ENCODE results near the gene COPZ2.
A peak's percentile ranks its signal among the peaks of the same experiment; 100 is the strongest.

COPZ2 gene

DNA sequence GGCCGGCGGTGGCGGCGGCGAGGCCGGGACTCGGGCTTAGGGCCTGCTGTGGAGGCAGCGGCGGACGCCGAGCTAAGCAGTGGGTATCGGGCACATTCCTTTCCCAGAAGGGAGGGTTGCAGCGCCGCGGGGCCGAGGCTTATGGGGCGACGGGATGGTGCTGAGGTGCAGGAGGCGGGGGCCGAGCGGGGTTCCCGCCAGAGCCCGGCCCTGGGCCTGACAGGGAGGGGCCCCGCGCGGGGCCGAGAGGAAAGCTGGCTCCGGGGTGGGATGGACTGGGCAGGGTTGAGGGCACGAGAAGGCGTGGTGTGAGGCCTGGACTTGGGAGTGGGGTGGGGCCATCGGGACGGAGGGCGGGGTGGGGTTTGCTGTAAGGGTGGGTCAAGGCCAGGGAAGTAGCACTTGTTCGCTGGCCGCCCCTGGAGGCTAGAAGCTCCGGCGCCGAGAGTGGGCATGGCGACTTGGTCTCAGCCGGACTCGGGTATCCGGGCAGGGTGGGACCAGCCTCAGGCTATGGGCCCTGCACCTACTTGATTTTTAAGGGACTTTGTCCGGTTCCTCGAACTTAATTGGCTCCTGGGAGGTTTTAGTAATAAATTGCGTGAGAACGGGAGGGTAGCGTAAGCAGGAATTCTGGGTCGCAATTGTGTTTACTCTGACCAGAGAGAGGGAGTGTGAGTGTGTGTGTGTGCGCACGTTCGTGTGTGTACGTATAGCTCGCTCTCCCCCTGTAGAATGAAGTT is 11.0 kb upstream of the COPZ2 start:
- peak; percentile 51; the same call in 1 of the 2 replicates for TF ChIP-seq TAF1 (IDR thresholded peaks at IDR 0.05; ENCODE audit: low read depth, low read length)
- no peak for TF ChIP-seq SPI1 (IDR thresholded peaks at IDR 0.05; ENCODE audit: low read depth, low read length)
- peak; percentile 67; the same call in 1 of the 2 replicates for TF ChIP-seq POLR2A (IDR thresholded peaks at IDR 0.05; ENCODE audit: low read depth, low read length)
- TF ChIP-seq POLR2AphosphoS5 (IDR thresholded peaks at IDR 0.05; ENCODE audit: low read depth, low read length), result peak; percentile 86
- FAIRE-seq, result peak; percentile 84
- no peak for DNase-seq (ENCODE audit: insufficient read length, low spot score)

DNA sequence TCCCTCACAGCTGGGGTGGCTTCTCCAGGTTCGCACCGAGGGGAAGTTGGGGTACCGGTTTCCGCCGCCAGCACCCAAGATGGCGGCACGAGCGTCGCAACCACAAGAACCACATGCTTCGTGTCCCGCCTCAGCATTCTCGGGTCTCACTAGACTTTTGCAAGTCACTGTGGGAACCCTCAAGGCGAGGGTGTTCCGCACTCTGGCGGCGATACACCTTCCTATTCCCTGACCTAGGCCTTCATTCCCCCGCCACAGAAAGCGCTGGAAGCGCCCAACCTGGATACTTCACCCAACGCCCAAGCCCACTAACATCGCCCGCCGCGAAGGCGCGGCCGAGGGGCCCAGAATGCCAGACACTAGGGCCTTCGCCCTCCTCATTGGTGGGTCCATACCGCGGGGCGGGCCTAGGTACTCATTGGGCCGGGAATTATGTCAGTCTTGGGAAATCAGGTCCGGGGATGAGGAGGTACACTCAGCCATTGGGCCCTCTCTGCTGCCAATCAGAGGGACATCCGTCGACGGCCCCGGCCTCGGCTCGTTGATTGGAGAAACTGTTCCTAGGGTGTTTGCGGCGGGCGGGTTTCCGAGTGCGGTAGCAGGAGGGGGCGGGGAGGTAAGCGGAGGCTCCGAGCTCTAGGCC is 10.3 kb upstream of the COPZ2 start, which contains the start of gene NFE2L1:
NFE2L1 (plus strand) TSS at position 619 of the 643 bp plus-strand sequence. CDS start 2,760 bp downstream, outside the sequence.
- FAIRE-seq, result peak; percentile 97

DNA sequence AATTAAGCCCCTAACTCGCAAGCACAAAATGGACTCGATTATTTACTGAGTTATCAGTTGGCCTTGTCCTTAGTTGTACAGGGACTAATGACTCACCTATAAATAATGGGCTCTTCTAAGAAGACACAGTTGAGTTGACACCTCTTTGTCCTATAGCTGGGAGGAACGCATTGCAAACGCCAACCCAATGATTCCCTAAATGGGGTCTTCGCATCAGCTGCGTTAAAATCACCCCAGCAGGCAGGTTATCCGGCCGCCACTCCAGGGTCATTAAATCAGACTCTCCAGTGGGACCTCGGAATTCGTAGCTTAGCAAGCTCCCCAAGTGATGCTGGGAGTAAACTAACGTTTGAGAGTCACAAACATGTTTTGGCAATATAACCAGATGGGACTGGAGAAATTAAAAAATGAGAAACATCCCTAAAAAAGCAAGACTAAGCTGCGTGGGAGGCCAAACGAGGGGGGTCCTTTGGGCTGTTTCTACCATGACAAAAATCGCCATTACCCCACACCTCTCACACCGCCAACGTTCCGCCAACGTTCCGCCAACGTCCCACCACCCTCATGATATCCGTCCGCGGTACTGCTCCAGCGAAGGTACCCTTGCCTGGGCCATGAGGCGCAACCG is 9.6 kb upstream of the COPZ2 start:
- peak; percentile 26 for TF ChIP-seq PAX5 (IDR thresholded peaks at IDR 0.05; ENCODE audit: insufficient read depth, low read length, severe bottlenecking)
- TF ChIP-seq POLR2A (IDR thresholded peaks at IDR 0.05; ENCODE audit: low read depth, low read length), result no peak
- DNase-seq (ENCODE audit: insufficient read length, low spot score), result no peak
- FAIRE-seq, result no peak

More for the DNA sequence above, 10.3 kb upstream of the COPZ2 start, which contains the start of gene NFE2L1:
- peak; percentile 89 for DNase-seq (ENCODE audit: insufficient read length, low spot score)
- TF ChIP-seq TAF1 (IDR thresholded peaks at IDR 0.05; ENCODE audit: low read depth, low read length), result peak; percentile 31; the same call in 1 of the 2 replicates
- no peak for TF ChIP-seq POU2F2 (IDR thresholded peaks at IDR 0.05; ENCODE audit: low read depth, low read length)
- TF ChIP-seq PAX5 (IDR thresholded peaks at IDR 0.05; ENCODE audit: insufficient read depth, low read length, severe bottlenecking), result no peak
- TF ChIP-seq POLR2A (IDR thresholded peaks at IDR 0.05; ENCODE audit: low read depth, low read length), result peak; percentile 87
- TF ChIP-seq SPI1 (IDR thresholded peaks at IDR 0.05; ENCODE audit: low read depth, low read length), result peak; percentile 62; the same call in 1 of the 2 replicates
- peak; percentile 94 for TF ChIP-seq POLR2AphosphoS5 (IDR thresholded peaks at IDR 0.05; ENCODE audit: low read depth, low read length)

DNA sequence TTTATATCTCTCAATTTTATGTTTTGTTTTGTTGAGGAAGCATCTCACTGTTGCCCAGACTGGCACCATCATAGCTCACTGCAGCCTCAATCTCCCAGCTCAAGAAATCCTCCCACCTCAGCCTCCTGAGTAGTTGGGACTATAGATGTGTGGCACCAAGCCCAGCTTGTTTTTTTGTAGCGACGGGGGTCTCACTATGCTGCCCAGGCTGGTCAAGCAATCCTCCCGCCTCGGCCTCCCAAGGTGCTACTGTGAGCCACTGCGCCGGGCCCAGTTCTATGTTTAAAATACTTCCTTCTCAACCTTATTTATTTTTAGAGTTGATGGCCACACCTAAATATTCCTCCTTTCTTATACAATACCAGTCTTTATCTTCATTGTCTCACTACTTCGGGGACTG is 8.7 kb upstream of the COPZ2 start:
- DNase-seq (ENCODE audit: insufficient read length, low spot score) (no peak), FAIRE-seq (no peak)
- TF ChIP-seq SPI1 (IDR thresholded peaks at IDR 0.05; ENCODE audit: low read depth, low read length), result no peak
- TF ChIP-seq POLR2A (IDR thresholded peaks at IDR 0.05; ENCODE audit: low read depth, low read length), result no peak
- TF ChIP-seq TAF1 (IDR thresholded peaks at IDR 0.05; ENCODE audit: low read depth, low read length), result no peak
- no peak for TF ChIP-seq POU2F2 (IDR thresholded peaks at IDR 0.05; ENCODE audit: low read depth, low read length)
- no peak for TF ChIP-seq POLR2AphosphoS5 (IDR thresholded peaks at IDR 0.05; ENCODE audit: low read depth, low read length)
- no peak for TF ChIP-seq PAX5 (IDR thresholded peaks at IDR 0.05; ENCODE audit: insufficient read depth, low read length, severe bottlenecking)

DNA sequence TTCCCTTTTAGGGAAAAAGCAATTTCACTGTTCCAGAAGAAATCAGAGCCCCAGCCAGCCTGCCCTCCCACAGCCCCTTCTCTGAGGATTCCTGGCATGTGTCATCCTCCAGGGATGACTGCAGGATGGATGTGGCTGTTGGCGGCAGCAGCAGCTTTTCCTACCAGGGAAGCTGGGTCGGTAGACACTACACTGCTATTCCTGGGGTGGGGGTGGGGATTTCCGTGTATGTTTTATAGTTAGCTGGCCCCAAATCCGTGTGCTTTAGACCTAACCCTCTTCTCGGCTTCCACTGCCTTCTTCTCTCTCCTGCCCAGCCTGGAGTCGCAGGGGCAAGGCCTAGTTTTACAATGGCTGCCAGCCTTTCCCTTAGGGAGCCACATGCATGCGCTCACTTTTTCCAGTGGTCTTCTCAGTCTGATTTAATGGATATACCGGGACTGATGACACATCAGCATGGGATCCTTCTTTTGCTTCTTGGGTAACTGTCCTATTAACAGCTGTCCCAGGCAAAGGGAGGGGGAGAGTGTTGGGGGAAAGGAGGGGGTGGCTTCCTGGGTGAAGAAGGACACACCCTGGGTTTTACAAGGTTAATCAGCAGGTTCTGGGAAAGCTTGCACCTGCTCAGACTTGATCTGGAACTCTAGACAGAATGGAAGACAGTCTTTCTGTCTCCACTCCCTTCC is 7.9 kb upstream of the COPZ2 start:
- TF ChIP-seq TAF1 (IDR thresholded peaks at IDR 0.05; ENCODE audit: low read depth, low read length) (no peak), POLR2AphosphoS5 (IDR thresholded peaks at IDR 0.05; ENCODE audit: low read depth, low read length) (no peak), SPI1 (IDR thresholded peaks at IDR 0.05; ENCODE audit: low read depth, low read length) (no peak), POLR2A (IDR thresholded peaks at IDR 0.05; ENCODE audit: low read depth, low read length) (no peak), PAX5 (IDR thresholded peaks at IDR 0.05; ENCODE audit: insufficient read depth, low read length, severe bottlenecking) (no peak), POU2F2 (IDR thresholded peaks at IDR 0.05; ENCODE audit: low read depth, low read length) (no peak)
- FAIRE-seq (no peak), DNase-seq (ENCODE audit: insufficient read length, low spot score) (no peak)

DNA sequence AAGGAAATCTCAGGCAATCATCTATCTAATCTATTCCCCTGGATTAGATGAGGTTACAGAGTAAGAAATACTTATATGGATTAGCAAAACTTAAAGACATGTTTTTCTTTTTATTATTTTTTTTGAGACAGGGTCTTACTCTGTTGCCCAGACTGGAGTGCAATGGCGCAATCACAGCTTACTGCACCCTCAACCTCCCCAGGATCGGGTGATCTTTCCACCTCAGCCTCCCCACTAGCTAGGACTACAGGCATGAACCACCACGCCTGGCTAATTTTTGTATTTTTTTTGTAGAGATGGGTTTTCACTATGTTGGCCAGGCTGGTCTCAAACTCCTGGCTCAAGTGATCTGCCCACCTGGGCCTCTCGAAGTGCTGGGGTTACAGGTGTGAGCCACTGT is 7.3 kb upstream of the COPZ2 start:
- FAIRE-seq, result no peak

DNA sequence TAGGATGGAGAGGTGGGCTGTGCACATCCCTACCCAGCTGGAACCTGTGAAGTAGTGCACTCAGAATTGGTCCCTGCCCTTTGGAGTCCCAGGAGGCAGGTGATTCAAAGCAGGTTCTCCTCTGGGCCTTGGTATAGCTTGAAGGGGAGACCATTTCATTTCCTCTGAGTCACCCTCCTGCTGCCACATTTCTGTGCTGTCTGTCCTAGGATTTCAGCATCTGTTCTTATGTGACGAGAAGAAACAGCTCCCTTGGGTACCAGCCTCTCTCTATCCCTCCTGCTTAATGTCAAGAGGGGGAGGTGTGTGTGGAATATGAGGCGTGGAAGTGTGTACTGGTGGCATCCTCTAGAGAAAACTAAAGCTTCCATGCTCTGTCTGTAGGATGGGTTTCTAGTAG is 5.6 kb upstream of the COPZ2 start:
- DNase-seq (ENCODE audit: insufficient read length, low spot score), result no peak
- TF ChIP-seq POLR2AphosphoS5 (IDR thresholded peaks at IDR 0.05; ENCODE audit: low read depth, low read length) (no peak), TAF1 (IDR thresholded peaks at IDR 0.05; ENCODE audit: low read depth, low read length) (no peak), POLR2A (IDR thresholded peaks at IDR 0.05; ENCODE audit: low read depth, low read length) (no peak), PAX5 (IDR thresholded peaks at IDR 0.05; ENCODE audit: insufficient read depth, low read length, severe bottlenecking) (no peak), SPI1 (IDR thresholded peaks at IDR 0.05; ENCODE audit: low read depth, low read length) (no peak), POU2F2 (IDR thresholded peaks at IDR 0.05; ENCODE audit: low read depth, low read length) (no peak)
- FAIRE-seq, result no peak

More for the DNA sequence above, 7.3 kb upstream of the COPZ2 start:
- TF ChIP-seq POLR2A (IDR thresholded peaks at IDR 0.05; ENCODE audit: low read depth, low read length), result no peak
- DNase-seq (ENCODE audit: insufficient read length, low spot score), result no peak

DNA sequence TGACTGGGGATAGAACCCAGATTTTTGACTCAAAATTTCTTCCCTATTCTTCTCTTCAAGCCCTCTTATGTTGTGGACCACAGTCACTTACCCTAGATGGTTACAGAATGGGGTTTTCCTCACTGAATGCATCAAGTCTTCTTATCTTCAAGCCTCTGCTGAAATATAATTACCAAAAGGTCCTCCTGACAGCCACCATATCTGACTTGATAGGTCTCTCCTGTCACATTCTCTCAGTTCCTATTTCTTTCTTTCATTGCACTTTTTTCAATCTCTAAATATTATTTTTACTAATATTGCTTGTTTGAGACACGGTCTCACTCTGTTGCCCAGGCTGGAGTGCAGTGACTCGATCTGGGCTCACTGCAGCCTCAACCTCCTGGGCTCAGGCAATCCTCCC is 1.1 kb upstream of the COPZ2 start:
- no peak for FAIRE-seq
- DNase-seq (ENCODE audit: insufficient read length, low spot score), result no peak
- TF ChIP-seq TAF1 (IDR thresholded peaks at IDR 0.05; ENCODE audit: low read depth, low read length) (no peak), POLR2A (IDR thresholded peaks at IDR 0.05; ENCODE audit: low read depth, low read length) (no peak), PAX5 (IDR thresholded peaks at IDR 0.05; ENCODE audit: insufficient read depth, low read length, severe bottlenecking) (no peak), POLR2AphosphoS5 (IDR thresholded peaks at IDR 0.05; ENCODE audit: low read depth, low read length) (no peak), SPI1 (IDR thresholded peaks at IDR 0.05; ENCODE audit: low read depth, low read length) (peak; percentile 58)

DNA sequence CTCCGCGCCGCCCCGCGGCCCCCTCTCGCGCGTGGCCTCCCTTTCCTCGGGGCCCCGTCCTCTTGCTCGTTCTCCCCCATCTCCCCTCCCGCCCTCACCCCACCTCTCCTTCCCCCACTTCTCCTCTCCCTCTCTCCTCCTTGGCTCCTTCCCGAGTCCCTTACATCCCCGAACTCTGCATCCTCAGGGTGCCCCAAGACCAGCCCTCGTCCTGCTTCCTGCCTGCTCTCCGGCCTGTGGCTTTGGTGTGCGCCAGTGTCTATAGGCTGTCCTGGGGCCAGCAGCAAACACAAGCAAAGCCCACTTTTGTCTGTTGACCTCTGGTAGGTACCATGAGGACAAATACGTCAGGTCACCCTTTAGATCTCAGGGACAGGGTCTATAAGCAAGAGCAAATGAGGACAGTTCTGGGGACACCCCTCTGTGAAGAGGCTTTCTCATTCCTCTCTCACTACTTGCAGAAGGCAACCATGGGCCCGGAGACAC is 284 bp upstream of the COPZ2 start:
- FAIRE-seq (no peak), DNase-seq (ENCODE audit: insufficient read length, low spot score) (no peak)
- no peak for TF ChIP-seq POLR2AphosphoS5 (IDR thresholded peaks at IDR 0.05; ENCODE audit: low read depth, low read length)
- TF ChIP-seq SPI1 (IDR thresholded peaks at IDR 0.05; ENCODE audit: low read depth, low read length), result no peak
- no peak for TF ChIP-seq TAF1 (IDR thresholded peaks at IDR 0.05; ENCODE audit: low read depth, low read length)
- TF ChIP-seq POLR2A (IDR thresholded peaks at IDR 0.05; ENCODE audit: low read depth, low read length), result no peak
- TF ChIP-seq PAX5 (IDR thresholded peaks at IDR 0.05; ENCODE audit: insufficient read depth, low read length, severe bottlenecking), result no peak
- TF ChIP-seq POU2F2 (IDR thresholded peaks at IDR 0.05; ENCODE audit: low read depth, low read length), result no peak
